H1 (cell line): ENCODE measurements around the gene MYO9B. TPM values are rescaled to one million over a fixed set of nuclear protein-coding genes. Genes with fewer than 3 reads are reported as not detected.

Experiments
- CTCF ChIA-PET: fragments of 300-600 bp; sonication (Branson Sonifier 250); formaldehyde crosslinking; loops from one replicate; lab custom pipeline; 2021; ENCODE audit not compliant: partially characterized antibody; lab: Charles Lee
- POLR2A ChIA-PET: fragments of 300-600 bp; sonication (Branson Sonifier 250); formaldehyde crosslinking; loops from one replicate; lab custom pipeline; 2021; ENCODE audit warnings: inconsistent platforms; ENCODE audit not compliant: partially characterized antibody; lab: Charles Lee
- DNase-seq, 2 experiments: peaks; one replicate each; pipeline versions ENCODE4 v3.0.0 to v3.0.0-alpha.2; 2010 to 2022; ENCODE audit warnings: low spot score in 2 of 2, low read depth in 1 of 2, mixed read lengths in 1 of 2
- FAIRE-seq: peaks from 2 replicates; lab custom pipeline; 2011; peaks lifted over from hg19 to GRCh38; lab: Jason Lieb, UNC
- H2AFZ ChIP-seq: 2 replicates; pipeline ENCODE4 v1.8.1; 2012; ENCODE audit warnings: low read length, inconsistent platforms
- H2AK5ac ChIP-seq: 2 replicates; pipeline ENCODE4 v1.6.1; 2013; ENCODE audit warnings: low read depth, low read length
- H2BK120ac ChIP-seq: replicated peaks from 2 replicates; pipeline ENCODE3; 2013; ENCODE audit warnings: low read depth, low read length, inconsistent platforms
- H2BK12ac ChIP-seq: 2 replicates; pipeline ENCODE4 v1.6.1; 2013; ENCODE audit warnings: low read depth, low read length
- H2BK15ac ChIP-seq: 2 replicates; pipeline ENCODE4 v1.6.1; 2013; ENCODE audit warnings: low read length
- H2BK20ac ChIP-seq: 2 replicates; pipeline ENCODE4 v1.6.1; 2013; ENCODE audit warnings: low read length
- H2BK5ac ChIP-seq: 2 replicates; pipeline ENCODE4 v1.6.1; 2013; ENCODE audit warnings: low read depth, low read length
- H3K14ac ChIP-seq: 2 replicates; pipeline ENCODE4 v1.6.1; 2013; ENCODE audit warnings: inconsistent platforms; ENCODE audit not compliant: insufficient read length
- H3K18ac ChIP-seq: 2 replicates; pipeline ENCODE4 v1.6.1; 2013; ENCODE audit warnings: low read length; ENCODE audit errors: extremely low read depth
- H3K23ac ChIP-seq: 2 replicates; pipeline ENCODE4 v1.6.1; 2013; ENCODE audit warnings: inconsistent platforms; ENCODE audit not compliant: insufficient read length
- H3K23me2 ChIP-seq: 2 replicates; pipeline ENCODE4 v1.6.1; 2013; ENCODE audit warnings: low read depth, low read length
- H3K27ac ChIP-seq: 2 replicates; pipeline ENCODE4 v1.6.1; 2011; ENCODE audit warnings: low read depth, low read length, inconsistent platforms
- H3K27me3 ChIP-seq, 4 experiments: replicated peaks in 1 of 4; 1 replicate in 1 of 4; 2 replicates in 3 of 4; pipeline versions ENCODE4 v1.6.1 to v1.8.1; 2011 to 2013; ENCODE audit warnings: low read length in 3 of 4, mild to moderate bottlenecking in 3 of 4, inconsistent platforms in 2 of 4, mixed read lengths in 2 of 4, moderate library complexity in 1 of 4; ENCODE audit not compliant: control insufficient read depth in 3 of 4, insufficient read depth in 3 of 4; ENCODE audit errors: extremely low read depth in 1 of 4
- H3K36me3 ChIP-seq, 4 experiments: 2 replicates each; pipeline versions ENCODE4 v1.6.1 to v1.8.1; 2011 to 2013; ENCODE audit warnings: mild to moderate bottlenecking in 4 of 4, low read length in 3 of 4, moderate library complexity in 2 of 4, control low read depth in 1 of 4, inconsistent platforms in 1 of 4; ENCODE audit not compliant: insufficient read depth in 4 of 4, control insufficient read depth in 2 of 4
- H3K4ac ChIP-seq: replicated peaks from 2 replicates; pipeline ENCODE3; 2013; ENCODE audit warnings: low read length, low read depth, mixed read lengths, inconsistent platforms; ENCODE audit not compliant: insufficient read length
- H3K4me1 ChIP-seq, 4 experiments: replicated peaks in 1 of 4; 1 replicate in 1 of 4; 2 replicates in 3 of 4; pipeline versions ENCODE4 v1.6.1 to v1.8.1; 2011 to 2013; ENCODE audit warnings: low read length in 3 of 4, inconsistent platforms in 2 of 4, mixed read lengths in 1 of 4; ENCODE audit not compliant: insufficient read depth in 4 of 4, control insufficient read depth in 3 of 4
- H3K4me2 ChIP-seq, 2 experiments: 2 replicates each; pipeline versions ENCODE4 v1.6.1 to v1.8.1; 2011 to 2013; ENCODE audit warnings: low read depth in 2 of 2, low read length in 2 of 2, control low read depth in 1 of 2, inconsistent platforms in 1 of 2, mild to moderate bottlenecking in 1 of 2; ENCODE audit not compliant: insufficient read depth in 1 of 2
- H3K4me3 ChIP-seq, 4 experiments: fragments of 200-600, 300-600 bp in 1 of 4; sonication (generic), shearing (Covaris generic), sonication (Bioruptor Twin) in 1 of 4; 2 replicates each; pipeline versions ENCODE4 v1.5.1 to v1.8.1; 2011 to 2016; ENCODE audit warnings: low read length in 4 of 4, low read depth in 3 of 4, control low read depth in 2 of 4, inconsistent platforms in 2 of 4, mild to moderate bottlenecking in 2 of 4, mixed read lengths in 1 of 4, moderate library complexity in 1 of 4; ENCODE audit not compliant: insufficient read depth in 2 of 4; ENCODE audit errors: extremely low read depth in 1 of 4
- H3K56ac ChIP-seq: replicated peaks from 2 replicates; pipeline ENCODE3; 2013; ENCODE audit warnings: low read depth, mild to moderate bottlenecking, mixed read lengths, low read length, inconsistent platforms; ENCODE audit not compliant: insufficient read length
- H3K79me1 ChIP-seq: 2 replicates; pipeline ENCODE4 v1.6.1; 2013; ENCODE audit warnings: low read depth, low read length, control low read depth
- H3K79me2 ChIP-seq, 2 experiments: 2 replicates each; pipeline versions ENCODE4 v1.6.1 to v1.8.1; 2012 to 2013; ENCODE audit warnings: low read length in 2 of 2, mild to moderate bottlenecking in 2 of 2, inconsistent platforms in 1 of 2; ENCODE audit not compliant: insufficient read depth in 2 of 2, control insufficient read depth in 1 of 2
- H3K9ac ChIP-seq, 4 experiments: replicated peaks in 1 of 4; 1 replicate in 1 of 4; 2 replicates in 3 of 4; pipeline versions ENCODE4 v1.6.1 to v1.8.1; 2011 to 2013; ENCODE audit warnings: low read depth in 3 of 4, low read length in 3 of 4, control low read depth in 2 of 4, mild to moderate bottlenecking in 2 of 4, moderate library complexity in 2 of 4, inconsistent platforms in 1 of 4; ENCODE audit errors: extremely low read depth in 1 of 4
- H3K9me3 ChIP-seq, 2 experiments: 2 replicates each; pipeline versions ENCODE4 v1.6.1 to v1.8.1; 2012 to 2013; ENCODE audit warnings: mild to moderate bottlenecking in 2 of 2, moderate library complexity in 2 of 2, control low read depth in 1 of 2, inconsistent platforms in 1 of 2, low read depth in 1 of 2, low read length in 1 of 2, mixed read lengths in 1 of 2; ENCODE audit not compliant: insufficient read depth in 2 of 2
- H4K20me1 ChIP-seq, 2 experiments: replicated peaks in 1 of 2; 2 replicates each; pipeline versions ENCODE3 to v1.8.1; 2011 to 2013; ENCODE audit warnings: inconsistent platforms in 2 of 2, low read length in 2 of 2, mild to moderate bottlenecking in 1 of 2; ENCODE audit not compliant: insufficient read depth in 2 of 2, control insufficient read depth in 1 of 2
- H4K5ac ChIP-seq: 2 replicates; pipeline ENCODE4 v1.6.1; 2013; ENCODE audit warnings: low read length, low read depth, mixed read lengths, inconsistent platforms; ENCODE audit not compliant: insufficient read length
- H4K8ac ChIP-seq: 2 replicates; pipeline ENCODE4 v1.8.0; 2013; ENCODE audit warnings: mild to moderate bottlenecking, moderate library complexity, low read length, inconsistent platforms; ENCODE audit not compliant: insufficient read depth; ENCODE audit errors: extremely low read depth
- H4K91ac ChIP-seq: replicated peaks from 2 replicates; pipeline ENCODE3; 2013; ENCODE audit warnings: low read length, mixed read lengths, inconsistent platforms; ENCODE audit not compliant: insufficient read length
- BACH1 ChIP-seq: IDR thresholded peaks from 2 replicates; pipeline ENCODE4 v1.6.1; 2012; ENCODE audit warnings: low read length, improper control_type of control experiment
- CEBPB ChIP-seq: IDR thresholded peaks from 2 replicates; pipeline ENCODE4 v1.6.1; 2012; ENCODE audit warnings: low read depth, low read length
- CTBP2 ChIP-seq: IDR thresholded peaks from 2 replicates; pipeline ENCODE4 v1.7.0; 2011; ENCODE audit warnings: borderline replicate concordance, mild to moderate bottlenecking, moderate library complexity, mixed read lengths, low read length; ENCODE audit not compliant: insufficient read depth, insufficient read length
- GTF2F1 ChIP-seq: IDR thresholded peaks from 2 replicates; pipeline ENCODE4 v1.6.1; 2012; ENCODE audit warnings: low read depth, low read length, improper control_type of control experiment, borderline replicate concordance
- HDAC6 ChIP-seq: IDR thresholded peaks from one replicate; pipeline ENCODE4 v1.7.1; 2012; ENCODE audit warnings: low read depth, mild to moderate bottlenecking, inconsistent platforms, low read length, moderate library complexity
- NRF1 ChIP-seq: IDR thresholded peaks from 2 replicates; pipeline ENCODE4 v1.6.1; 2011; ENCODE audit warnings: mild to moderate bottlenecking, low read depth, low read length, improper control_type of control experiment
- PHF8 ChIP-seq: fragments of 200-600 bp; sonication (generic); conservative IDR thresholded peaks from 2 replicates; pipeline ENCODE4 v1.7.1; 2012; ENCODE audit warnings: low read depth, mild to moderate bottlenecking, inconsistent platforms, low read length, moderate library complexity
- RFX5 ChIP-seq: IDR thresholded peaks from 2 replicates; pipeline ENCODE4 v1.6.1; 2011; ENCODE audit warnings: low read depth, low read length, improper control_type of control experiment, borderline replicate concordance
- SAP30 ChIP-seq: fragments of 300-600 bp; sonication (generic); IDR thresholded peaks from 2 replicates; pipeline ENCODE4 v1.7.1; 2012; ENCODE audit warnings: low read length, moderate library complexity, mild to moderate bottlenecking, inconsistent platforms; ENCODE audit not compliant: insufficient read depth, insufficient replicate concordance
- SP1 ChIP-seq: IDR thresholded peaks from 2 replicates; pipeline ENCODE4 v1.6.1; 2011; ENCODE audit warnings: low read depth, low read length
- SRF ChIP-seq: IDR thresholded peaks from 2 replicates; pipeline ENCODE4 v1.6.1; 2011; ENCODE audit warnings: mild to moderate bottlenecking, low read depth, low read length, moderate library complexity
- TAF1 ChIP-seq: IDR thresholded peaks from 2 replicates; pipeline ENCODE4 v1.6.1; 2011; ENCODE audit warnings: mild to moderate bottlenecking, low read depth, low read length
- ZNF274 ChIP-seq: IDR thresholded peaks from 2 replicates; pipeline ENCODE4 v1.7.0; 2012; ENCODE audit warnings: low read length, borderline replicate concordance; ENCODE audit errors: extremely low read depth
- WGBS, 2 experiments: shearing (Covaris generic) in 1 of 2; methylation state at CpG; one replicate each; pipeline versions ENCODE4 v1.1.6 to v1.1.7; 2013 to 2015; ENCODE audit warnings: low lambda C conversion rate in 2 of 2, mixed read lengths in 2 of 2, inconsistent platforms in 1 of 2, low coverage in 1 of 2, missing lambda C conversion rate in 1 of 2; ENCODE audit not compliant: insufficient replicate concordance in 2 of 2, insufficient coverage in 1 of 2, insufficient read length in 1 of 2; ENCODE audit errors: extremely low coverage in 1 of 2, missing lambda C conversion rate in 1 of 2; 5-methylcytosine and 5-hydroxymethylcytosine counted together
- polyA plus RNA-seq, 7 experiments: library from polyadenylated mRNA; depleted of rRNA in 3 of 7; stranded (reverse) in 5 of 7; unstranded in 2 of 7; fragments of >200 nt in 5 of 7; fragments of 200-250 nt in 2 of 7; gene quantifications; 1 replicate in 5 of 7; 2 replicates in 1 of 7; 4 replicates in 1 of 7; pipeline versions ENCODE4 v1.2.1 to v1.2.3, GENCODE V29; 2011 to 2013; ENCODE audit warnings: missing spikeins in 2 of 7, mixed read lengths in 2 of 7
- total RNA-seq: library from RNA; stranded (reverse); fragmentation: NEBNext Ultra II Directional; extraction: Animal tissue kit (Norgen Biotek cat#: 25700); gene quantifications from 2 replicates; pipeline ENCODE4 v1.2.1, GENCODE V29; 2021
- TF ChIP-seq, protein P1 (sequence below): IDR thresholded peaks from 2 replicates; pipeline ENCODE4 v1.6.1; 2011; ENCODE audit warnings: low read depth, mild to moderate bottlenecking, low read length; ENCODE audit not compliant: insufficient read depth

Gene MYO9B
- total and polyA plus RNA-seq, 2 of the 8 experiments (the other 6 are each of a cell fraction or from before 2014, with no cell fraction given): 27.6 to 77.1 TPM

DNA sequence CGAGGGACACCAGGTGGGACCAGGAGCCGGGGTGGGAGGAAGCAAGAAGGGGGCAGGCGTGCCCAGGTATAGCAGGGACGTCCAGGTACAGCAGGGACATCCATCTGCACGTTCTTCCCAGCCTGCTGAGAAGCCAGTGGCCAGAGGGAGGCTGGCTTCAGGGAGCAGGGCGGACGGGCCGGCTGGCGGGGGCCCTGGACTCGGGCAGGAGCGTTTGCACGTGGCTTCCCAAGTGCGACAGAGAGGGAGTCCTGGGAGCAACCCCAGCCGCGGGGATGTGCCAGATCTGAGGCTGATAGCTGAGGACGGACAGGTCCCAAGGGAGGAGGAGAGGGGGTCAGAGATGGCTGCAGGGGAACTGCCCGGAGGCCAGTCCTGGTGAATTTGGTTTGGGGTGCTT is 36.7 kb downstream of the MYO9B start:
- H3K23me2 ChIP-seq: peaks cover 2% of the 10 kb centered on the region; the same call in 1 of the 2 replicates
- no peak overlapping the region for H3K4me2 ChIP-seq
- H3K36me3 ChIP-seq: no peaks in the 10 kb centered on the region
- no peak overlapping the region for H3K56ac ChIP-seq
- H3K79me1 ChIP-seq: peaks cover 2% of the 10 kb centered on the region; the same call in 1 of the 2 replicates
- no peak overlapping the region for H3K9ac ChIP-seq
- no peak overlapping the region for H3K4me3 ChIP-seq
- no peaks in the 10 kb centered on the region for H3K27me3 ChIP-seq
- CTCF ChIA-PET: interaction anchor here (1.2 kb wide), 1 partner anchor 47 kb away, joined by 3 read pairs; no protein-coding TSS in a partner anchor
- H3K23ac ChIP-seq: no peak overlapping the region
- 78% methylated on average over 17 of the region's 17 CpGs; no CpG with 5 or more reads in 1 of the 2 experiments for WGBS, 2 experiments
- no peak overlapping the region for H2BK15ac ChIP-seq
- peaks cover 5 to 18% (median 13%) of the 10 kb centered on the region in 4 experiments for H3K4me1 ChIP-seq
- H3K18ac ChIP-seq: no peak overlapping the region; the same call in 1 of the 2 replicates
- no peak overlapping the region for H4K91ac ChIP-seq
- peaks cover 8 to 12% of the 10 kb centered on the region in 2 experiments for H4K20me1 ChIP-seq
- no peak overlapping the region for H2BK12ac ChIP-seq
- 0 out of 2 replicates have a peak overlapping the region, but pooled peaks have one; percentile 60 for H2BK5ac ChIP-seq
- H3K4ac ChIP-seq: no peak overlapping the region
- no peak overlapping the region for H2AFZ ChIP-seq
- POLR2A ChIA-PET: no interaction called here
- H4K8ac ChIP-seq: no peak overlapping the region
- no peaks in the 10 kb centered on the region for H3K9me3 ChIP-seq
- H3K79me2 ChIP-seq: no peaks in the 10 kb centered on the region
- no peak for FAIRE-seq
- no peak overlapping the region for H2BK120ac ChIP-seq
- H2AK5ac ChIP-seq: 0 out of 2 replicates have a peak overlapping the region, but pooled peaks have one; percentile 67
- no peak overlapping the region for H3K14ac ChIP-seq
- no peak overlapping the region for H2BK20ac ChIP-seq
- no peak overlapping the region for H4K5ac ChIP-seq
- DNase-seq: no peak
- H3K27ac ChIP-seq: no peak overlapping the region
- TF ChIP-seq BACH1 (no peak), ZNF274 (no peak), GTF2F1 (no peak), NRF1 (no peak), SAP30 (no peak), CTBP2 (no peak), SRF (no peak), SP1 (no peak), HDAC6 (no peak), TAF1 (no peak), RFX5 (no peak), PHF8 (no peak), CEBPB (no peak)
- TF ChIP-seq, protein P1, sequence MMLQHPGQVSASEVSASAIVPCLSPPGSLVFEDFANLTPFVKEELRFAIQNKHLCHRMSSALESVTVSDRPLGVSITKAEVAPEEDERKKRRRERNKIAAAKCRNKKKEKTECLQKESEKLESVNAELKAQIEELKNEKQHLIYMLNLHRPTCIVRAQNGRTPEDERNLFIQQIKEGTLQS: no peak
